GM21367 (cell line): ENCODE measurements around the gene CNOT6.

Experiments used
- ATAC-seq: cut with Tn5 transposase; IDR thresholded peaks from one replicate; pipeline ENCODE4 v1.9.1; 2021; ENCODE audit not compliant: unreplicated experiment

The CNOT6 gene

DNA sequence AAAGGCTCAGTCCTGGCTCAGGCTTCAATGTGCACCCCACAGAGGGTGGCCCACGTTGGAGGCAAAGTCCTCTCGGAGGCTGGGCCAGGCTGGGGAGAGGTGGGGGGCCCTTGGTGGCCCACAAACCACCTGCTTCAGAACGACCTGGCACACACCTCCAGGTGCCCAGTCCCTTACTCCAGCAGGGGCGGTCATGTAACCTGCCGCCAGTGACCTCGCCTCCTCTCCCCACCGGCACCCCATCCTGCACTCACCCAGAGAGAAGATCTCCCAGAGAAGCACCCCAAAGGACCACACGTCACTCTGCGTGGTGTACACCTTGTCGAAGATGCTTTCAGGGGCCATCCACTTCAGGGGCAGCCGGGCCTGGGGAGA is 119.6 kb downstream of the CNOT6 start:
- ATAC-seq = no peak

DNA sequence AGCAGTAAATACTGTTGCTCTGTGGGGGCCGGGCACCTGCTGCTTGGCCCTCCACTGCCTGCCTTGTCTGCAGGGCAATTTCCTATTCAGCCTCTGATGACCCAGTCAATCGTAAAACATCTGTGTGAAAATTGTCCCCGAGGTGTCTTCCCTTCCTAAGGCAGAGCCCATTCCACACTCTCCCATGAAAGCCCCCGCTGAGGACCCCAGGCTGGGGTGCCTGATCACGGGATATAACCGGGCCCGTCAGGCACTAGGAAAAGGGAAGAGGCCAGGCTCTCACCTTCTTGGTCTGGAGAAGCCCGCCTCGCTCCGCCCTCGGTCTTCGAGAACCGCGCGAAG is 124.3 kb downstream of the CNOT6 start:
- no peak for ATAC-seq

DNA sequence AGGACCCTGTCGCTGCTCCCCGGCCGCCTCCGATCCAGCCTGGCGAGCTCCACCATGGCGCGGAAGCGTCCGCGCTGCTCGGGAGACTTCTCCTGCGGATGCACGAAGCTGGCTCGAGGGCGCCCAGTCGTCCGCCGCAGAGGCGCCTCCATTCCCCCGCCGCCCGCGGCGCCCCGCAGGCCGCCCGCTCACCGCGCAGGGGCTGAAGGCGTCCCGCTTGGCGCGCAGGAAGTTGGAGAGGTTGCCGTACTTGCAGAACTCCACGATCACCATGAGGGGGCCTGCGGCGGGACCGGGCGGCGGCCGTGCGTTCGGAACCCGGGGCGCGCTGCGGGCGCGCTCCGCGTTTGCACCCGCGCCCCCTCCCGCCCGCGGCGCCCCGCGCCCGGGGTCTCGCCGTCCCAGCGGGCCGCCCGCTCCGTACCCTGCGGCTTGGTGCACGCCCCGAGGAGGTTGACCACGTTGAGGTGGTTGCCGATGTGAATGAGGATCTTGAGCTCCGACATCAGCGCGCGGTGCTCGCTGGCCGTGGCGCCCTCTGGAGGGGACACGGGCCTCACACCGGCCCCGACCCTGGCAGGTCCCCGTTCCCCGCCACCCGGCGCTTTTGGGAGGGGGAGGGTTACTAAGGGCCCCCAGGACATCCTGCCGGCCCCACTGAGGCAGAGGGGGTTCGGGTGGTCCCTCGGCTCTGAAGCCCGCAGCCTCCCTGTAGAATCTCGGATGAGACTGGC is 124.8 kb downstream of the CNOT6 start:
- no peak for ATAC-seq

DNA sequence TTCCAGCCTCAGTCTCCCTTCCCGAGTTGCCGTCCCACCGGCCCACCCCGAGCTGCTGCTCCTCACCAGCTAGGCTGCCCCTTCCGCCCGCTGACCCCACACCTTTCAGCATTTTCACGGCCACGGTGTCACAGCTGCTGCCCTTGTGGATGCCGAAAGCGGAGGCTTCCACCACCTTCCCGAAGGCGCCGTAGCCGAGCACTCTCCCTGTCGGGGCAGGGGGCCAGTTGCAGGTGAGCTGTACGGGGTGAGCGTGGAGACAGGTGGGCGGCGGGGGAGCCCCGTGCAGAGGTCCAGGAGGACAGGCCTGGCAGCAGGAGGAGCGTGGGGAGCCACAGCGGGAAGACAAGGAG is 125.4 kb downstream of the CNOT6 start:
- ATAC-seq = no peak

DNA sequence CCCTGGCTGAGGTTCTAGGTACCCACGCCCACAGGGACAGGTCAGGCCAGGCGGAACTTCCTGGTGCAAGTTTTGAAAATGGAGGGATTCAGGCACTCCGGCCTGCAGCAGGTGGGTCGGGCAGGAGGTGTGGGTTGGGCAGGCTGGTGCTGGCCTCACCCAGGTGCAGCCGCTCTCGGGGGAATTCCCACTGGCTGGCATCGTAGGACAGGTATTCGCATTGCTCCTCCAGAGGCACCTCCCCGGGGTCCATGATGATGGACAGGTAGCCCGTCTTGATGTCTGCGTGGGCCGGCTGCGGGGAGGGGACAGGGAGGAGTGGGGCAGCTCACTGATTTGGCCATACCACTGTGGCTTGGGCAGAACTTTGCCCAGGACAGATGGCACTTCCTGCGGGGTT is 125.8 kb downstream of the CNOT6 start:
- no peak for ATAC-seq

DNA sequence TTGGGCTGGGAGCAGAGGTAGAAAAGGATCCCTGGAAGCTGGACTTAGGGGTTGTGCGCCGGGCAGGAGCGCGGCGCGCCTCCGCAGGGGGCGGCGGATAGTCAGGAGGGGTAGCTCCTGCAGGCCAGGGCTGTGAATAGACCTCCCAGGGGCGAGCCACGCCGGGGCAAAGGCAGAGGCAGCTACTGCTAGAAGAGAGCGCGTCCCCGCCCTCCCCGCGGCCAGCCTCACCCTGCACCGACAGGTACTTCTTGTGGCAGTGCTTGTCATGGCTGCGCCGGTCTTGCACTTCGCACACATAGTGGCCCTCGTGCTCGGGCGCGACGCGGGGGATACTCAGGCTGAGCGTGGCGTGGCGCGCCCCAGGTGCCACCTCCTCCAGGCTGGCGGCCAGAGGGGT is 127.1 kb downstream of the CNOT6 start:
- ATAC-seq = no peak

DNA sequence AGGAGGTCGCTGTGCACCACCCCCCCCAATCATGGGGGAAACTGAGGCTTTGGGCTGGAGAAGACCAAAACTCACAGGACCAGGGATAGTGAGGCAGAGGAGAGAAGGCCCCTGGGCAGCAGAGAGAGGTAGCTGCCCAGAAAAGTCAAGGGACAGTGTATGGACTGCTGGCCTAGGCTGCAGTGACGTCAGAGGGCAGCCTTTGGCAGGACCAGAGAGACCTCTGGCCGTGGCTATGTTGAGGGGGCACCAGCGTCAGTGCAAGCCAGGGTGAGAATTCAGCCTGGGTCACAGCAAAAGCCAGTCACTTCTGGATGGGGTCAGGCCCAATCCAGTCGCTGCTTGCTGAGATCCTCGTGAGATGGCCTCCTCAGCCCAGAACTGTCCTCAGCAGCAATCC is 128.7 kb downstream of the CNOT6 start:
- no peak for ATAC-seq

DNA sequence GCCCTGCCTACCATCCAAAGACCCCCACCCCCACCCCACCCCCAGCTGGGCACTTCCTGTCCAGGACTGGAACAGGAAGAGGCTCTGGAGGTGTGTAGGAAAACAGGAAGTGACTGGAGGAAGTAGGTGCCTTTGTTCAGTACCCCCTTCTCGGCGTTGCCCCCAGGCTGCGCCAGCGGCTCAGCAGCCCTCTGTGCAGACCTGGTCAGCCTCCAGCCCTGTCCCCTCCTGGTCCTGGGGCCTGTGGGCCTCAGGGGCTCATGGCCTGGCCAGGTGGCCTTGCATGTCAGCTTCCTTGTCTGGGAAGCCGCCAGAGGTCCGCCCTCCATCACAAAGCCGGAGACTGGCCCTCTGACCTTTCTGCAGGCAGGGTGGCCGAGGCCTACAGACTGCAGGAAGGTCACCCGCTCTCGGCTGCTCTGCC is 129.2 kb downstream of the CNOT6 start:
- no peak for ATAC-seq

DNA sequence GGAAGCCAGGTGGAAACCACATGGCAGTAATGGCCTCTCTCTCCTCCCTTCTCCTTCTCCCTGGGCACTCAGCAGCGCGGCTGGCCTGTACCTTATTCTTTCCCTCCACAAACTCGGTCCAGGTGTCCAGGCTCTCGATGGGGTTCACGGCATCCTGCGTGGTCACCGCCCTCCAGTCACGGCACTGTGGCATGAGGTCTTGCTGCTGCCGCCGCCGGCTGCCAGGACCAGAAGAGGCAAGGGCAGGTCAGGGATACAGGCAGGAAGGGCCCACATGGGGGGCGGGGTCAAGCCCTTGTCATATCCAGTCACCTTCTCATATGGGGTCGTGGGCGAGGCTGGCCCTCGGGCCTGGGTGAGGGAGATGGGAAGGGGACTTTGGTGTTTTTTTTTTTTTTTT is 129.7 kb downstream of the CNOT6 start:
- ATAC-seq = no peak

DNA sequence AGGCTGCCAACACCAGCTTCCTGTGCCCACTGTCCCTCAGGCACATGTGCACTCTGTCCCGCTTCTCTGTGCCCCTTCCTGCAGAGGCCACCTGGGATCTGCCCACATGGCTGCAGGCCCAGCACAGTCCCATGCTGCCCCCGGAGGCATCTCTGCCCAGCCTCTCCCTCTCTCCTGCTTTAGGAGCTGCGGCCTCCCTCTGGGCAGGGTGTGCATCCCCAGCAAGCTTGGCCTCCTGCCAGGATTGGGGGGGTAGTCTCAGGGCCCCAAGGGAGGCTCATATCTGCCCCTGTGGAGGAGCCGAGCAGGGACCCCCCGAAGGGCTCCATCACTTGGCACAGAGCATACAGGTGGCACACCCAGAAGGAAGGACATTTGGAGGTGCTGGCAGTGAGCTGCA is 130.4 kb downstream of the CNOT6 start:
- no peak for ATAC-seq

DNA sequence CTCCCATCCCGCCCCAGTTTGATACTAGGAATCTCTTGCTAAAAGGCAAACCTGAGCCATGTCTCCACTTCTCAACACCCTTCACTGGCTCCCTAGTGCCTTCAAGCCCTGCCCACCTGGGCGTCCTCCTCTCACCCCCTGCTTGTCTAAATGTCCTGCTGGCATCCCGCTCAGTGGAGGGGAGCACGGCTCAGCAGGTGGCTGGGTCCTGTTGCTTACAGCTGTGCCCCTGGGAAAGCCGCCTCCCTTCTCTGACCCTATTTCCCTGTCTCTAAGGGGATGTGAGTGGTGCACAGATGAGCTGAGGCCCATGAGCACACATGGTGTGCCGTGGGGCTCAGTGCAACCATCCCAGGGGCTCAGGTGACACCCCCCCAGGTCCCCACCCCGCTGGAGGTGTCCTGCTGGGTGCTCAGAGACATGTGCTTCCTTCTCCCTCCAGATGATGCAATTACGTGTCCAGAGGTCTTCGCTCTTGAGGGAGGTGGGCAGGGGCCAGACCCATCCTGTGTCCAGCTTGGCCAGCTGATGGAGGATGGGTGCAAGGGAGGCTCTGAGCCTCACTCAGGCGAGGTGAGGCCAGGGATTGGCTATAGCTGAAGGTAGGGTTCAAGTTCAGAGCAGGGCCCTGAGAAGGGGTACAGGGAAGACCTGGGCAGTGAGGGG is 131.1 kb downstream of the CNOT6 start:
- no peak for ATAC-seq

DNA sequence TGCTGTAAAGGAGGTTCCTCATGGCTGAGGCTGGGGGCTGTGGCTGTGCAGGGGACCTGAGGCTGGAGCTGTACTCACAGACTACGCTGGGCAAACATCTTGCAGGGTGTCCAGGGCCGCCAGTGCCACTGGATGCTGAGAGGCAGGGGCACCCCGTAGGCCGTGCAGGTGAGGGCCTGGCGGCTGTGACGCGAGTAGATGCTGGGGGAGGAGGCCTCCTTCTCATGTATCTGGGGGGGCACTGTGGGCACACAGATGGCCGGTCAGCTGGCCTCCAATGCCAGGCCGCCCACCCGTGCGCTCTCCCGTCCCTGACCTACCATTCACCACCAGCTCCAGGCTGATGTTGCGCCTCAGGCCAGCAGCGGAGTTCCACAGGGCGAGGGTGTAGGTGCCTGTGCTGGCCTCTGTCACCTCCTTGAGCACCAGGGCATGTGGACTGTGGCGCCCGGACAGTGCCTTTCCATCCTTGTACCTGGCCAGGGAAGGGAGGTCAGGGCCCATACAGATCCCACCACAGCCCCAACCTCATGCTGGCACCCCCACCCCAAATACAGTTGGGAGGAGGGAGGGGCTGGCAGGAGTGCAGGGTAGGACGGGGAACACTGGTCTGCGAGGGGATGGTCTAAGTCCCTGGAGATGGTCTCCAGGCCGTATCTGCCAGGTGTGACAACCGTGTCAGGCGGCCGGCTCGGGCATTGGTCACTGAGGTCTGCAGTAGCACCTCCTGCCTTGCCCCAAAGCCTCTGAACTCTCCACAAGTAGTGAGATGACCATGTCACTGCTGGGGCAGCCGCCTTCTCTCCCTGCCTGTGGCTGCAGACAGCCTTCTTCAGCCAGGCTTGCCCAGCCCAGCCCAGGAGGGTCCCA is 131.8 kb downstream of the CNOT6 start:
- ATAC-seq = no peak

DNA sequence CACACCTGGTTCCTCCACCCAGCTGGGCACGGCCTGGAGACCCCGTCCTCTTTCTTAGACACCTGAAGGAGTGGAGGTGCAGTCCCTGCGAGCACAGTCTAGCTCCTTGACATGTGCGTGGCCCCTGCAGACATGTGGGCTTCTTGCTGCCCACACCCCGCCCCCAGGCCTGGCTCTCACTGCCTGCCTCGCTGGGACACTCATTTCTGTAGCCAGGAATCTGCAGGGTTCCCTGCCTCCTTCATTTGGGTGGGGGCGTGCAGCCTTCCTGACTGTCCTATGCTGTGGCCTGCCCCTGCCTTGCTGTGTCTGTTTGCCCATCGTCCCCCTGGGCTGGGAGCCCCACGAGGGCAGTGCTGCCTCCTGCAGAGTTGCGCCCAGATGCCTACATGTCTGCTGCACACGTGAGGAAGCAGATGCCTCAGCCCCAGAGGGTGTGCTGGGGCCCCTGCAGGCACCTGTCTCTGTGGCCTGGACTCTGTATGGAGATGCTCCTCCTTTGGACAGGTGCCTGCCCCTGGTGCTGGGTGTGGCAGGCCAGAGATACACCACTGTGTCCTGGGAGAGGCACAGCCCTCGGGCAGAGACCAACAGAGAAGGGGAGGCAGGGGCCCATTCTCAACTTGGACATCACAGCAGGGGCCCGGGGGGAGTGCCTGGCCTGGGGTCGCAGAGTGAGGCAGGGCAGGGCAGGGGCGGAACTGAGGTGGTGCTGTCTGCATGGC is 132.6 kb downstream of the CNOT6 start:
- no peak for ATAC-seq

DNA sequence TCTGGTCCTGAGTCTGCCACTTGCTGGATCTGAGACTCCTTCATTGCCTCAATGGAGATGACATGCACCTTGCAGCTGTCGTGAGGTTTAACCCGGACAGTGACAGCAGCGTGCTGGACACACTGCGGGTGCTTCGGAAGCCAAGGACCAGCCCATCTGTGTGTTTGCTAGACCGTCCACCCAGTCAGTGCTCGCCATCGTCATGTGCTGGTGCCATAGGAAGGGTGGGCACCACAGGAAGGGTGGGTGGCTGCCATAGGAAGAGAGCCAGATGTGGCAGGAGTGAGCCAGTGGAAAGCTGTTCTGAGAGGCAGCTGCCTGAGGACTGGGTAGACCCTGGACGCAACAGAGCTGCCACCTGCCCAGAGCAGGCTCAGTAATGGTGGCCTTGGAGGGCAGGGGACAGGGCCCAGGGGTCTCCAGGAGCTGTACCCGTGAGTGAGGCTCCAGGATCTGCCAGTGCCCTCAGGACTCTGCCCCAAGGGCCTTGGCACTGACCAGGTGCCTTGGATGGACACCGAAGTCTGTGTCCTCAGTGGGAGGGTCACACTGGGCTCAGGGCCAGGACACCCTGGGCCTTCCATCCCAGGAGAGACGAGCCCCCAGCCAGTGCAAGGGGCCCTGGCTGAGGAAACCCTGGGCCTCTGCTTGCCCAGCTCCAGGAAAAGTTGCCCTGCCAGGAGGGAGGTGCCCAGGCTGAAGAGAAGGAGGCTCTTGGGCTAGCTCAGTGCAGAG is 133.4 kb downstream of the CNOT6 start:
- ATAC-seq = no peak
